ENCODE measurements around the gene CCDC188.

DNA sequence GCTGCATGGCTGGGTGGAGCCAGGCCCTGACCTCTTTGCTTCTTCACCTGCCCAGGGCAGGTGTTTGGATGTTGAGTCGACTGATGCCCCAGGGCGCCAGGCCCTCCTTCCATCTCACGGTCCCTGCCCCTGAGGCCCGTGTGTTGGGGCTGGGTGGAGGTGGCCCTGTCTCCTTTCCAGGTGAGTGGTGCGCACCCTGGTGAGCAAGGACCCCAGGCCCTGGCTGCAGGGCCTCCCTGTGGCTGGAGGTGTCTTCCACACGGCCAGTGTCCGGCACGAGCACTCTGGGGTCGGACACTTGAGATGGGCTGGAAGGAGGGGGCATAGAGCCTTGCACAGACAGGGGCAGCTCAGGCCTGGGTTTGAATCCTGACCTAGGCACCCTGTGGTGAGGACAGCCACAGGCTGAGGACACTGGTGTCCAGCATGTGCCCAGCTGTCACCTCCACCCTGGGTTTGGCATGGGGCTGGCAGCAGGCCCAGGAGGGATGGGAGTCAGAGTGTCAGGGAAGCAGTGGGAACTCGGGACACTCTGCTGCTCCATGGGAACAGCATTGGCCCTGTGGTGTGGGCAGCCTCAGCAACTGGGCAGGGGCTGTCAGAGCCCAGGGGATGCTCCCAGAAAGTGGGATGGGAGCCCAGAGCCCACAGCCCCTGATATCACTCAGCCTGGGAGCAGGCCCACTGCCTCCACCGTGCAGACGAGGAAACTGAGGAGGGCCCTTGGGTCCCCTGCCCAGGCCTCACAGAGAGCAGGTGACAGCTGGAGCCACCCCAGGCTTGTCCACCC is 37.1 kb upstream of the CCDC188 start:
- TF ChIP-seq EZH2 (IDR thresholded peaks at IDR 0.05; ENCODE audit: low read length, unreplicated experiment) (no peak), CTCF (conservative IDR thresholded peaks at IDR 0.05; ENCODE audit: low read depth, low read length) (no peak), EZH2phosphoT487 (IDR thresholded peaks at IDR 0.05; ENCODE audit: borderline replicate concordance, low read length) (no peak)

All from PC-3 (cell line).